Activated B cell treated with CpG ODN at 0.5 μM for 24 hours (primary cell): Measurements from ENCODE around the gene STEAP2. TPM values are rescaled to one million over a fixed set of nuclear protein-coding genes. Genes with fewer than 3 reads are reported as not detected.

Experiments
- ATAC-seq: fragments of 200-7000 bp; cut with Tn5 transposase; one replicate; pipeline ENCODE4 v1.10.0; 2021; ENCODE audit warnings: low read depth, mild to moderate bottlenecking, moderate library complexity
- CTCF ChIA-PET: fragments of 350-600 bp; sonication (Branson Sonifier 250); formaldehyde crosslinking; loops from one replicate; lab custom pipeline; 2021; ENCODE audit warnings: antibody characterized with exemption; lab: Charles Lee
- POLR2A ChIA-PET: fragments of 350-600 bp; sonication (Branson Sonifier 250); formaldehyde crosslinking; loops from one replicate; lab custom pipeline; 2021; ENCODE audit warnings: antibody characterized with exemption; lab: Charles Lee
- DNase-seq: peaks from one replicate; pipeline ENCODE4 v3.0.0; 2022
- H3K27ac Mint-ChIP-seq: one replicate; pipeline ENCODE4 v1.8.0; 2020; ENCODE audit warnings: mixed read lengths
- H3K27me3 Mint-ChIP-seq: one replicate; pipeline ENCODE4 v1.8.0; 2021; ENCODE audit warnings: mixed read lengths
- H3K36me3 Mint-ChIP-seq: one replicate; pipeline ENCODE4 v1.8.0; 2021; ENCODE audit warnings: low read depth, mixed read lengths
- H3K4me1 Mint-ChIP-seq: one replicate; pipeline ENCODE4 v1.8.0; 2021; ENCODE audit warnings: mixed read lengths
- H3K4me3 Mint-ChIP-seq: one replicate; pipeline ENCODE4 v1.8.0; 2020; ENCODE audit warnings: mild to moderate bottlenecking, mixed read lengths
- H3K9me3 Mint-ChIP-seq: one replicate; pipeline ENCODE4 v1.8.0; 2020; ENCODE audit warnings: mixed read lengths
- CTCF ChIP-seq: fragments of 200-600 bp; IDR thresholded peaks from one replicate; pipeline ENCODE4 v1.8.0; 2022; ENCODE audit warnings: antibody characterized with exemption, mild to moderate bottlenecking
- intact Hi-C: fragments of 100-400 bp; cut with micrococcal nuclease; formaldehyde crosslinking; loops from one replicate; pipeline ENCODE4 v1.15.1; 2024
- total RNA-seq: library from RNA; stranded (reverse); gene quantifications from 2 replicates; pipeline ENCODE4 v1.2.3, GENCODE V29; 2022

STEAP2 gene
- total RNA-seq, 1 donor from 2014 or later = not detected

- ChIA-PET CTCF (no interaction called here), POLR2A (no interaction called here)
- no peak overlapping the region for H3K27ac Mint-ChIP-seq
- DNase-seq = no peak
- peaks cover 3% of the 10 kb centered on the region for H3K9me3 Mint-ChIP-seq
- no peak overlapping the region for H3K4me3 Mint-ChIP-seq
- no peak for ATAC-seq
- H3K4me1 Mint-ChIP-seq = no peaks in the 10 kb centered on the region
- H3K27me3 Mint-ChIP-seq = peaks cover 2% of the 10 kb centered on the region
- TF ChIP-seq CTCF = no peak
- H3K36me3 Mint-ChIP-seq = no peaks in the 10 kb centered on the region
- intact Hi-C loops = no loop called here
Measured at GRCh38 chr7:90169891-90170290, 41.6 kb upstream of the STEAP2 start.

- ATAC-seq = no peak
- ChIA-PET POLR2A (no interaction called here), CTCF (no interaction called here)
- Mint-ChIP-seq H3K4me3 (no peak overlapping the region), H3K9me3 (peaks cover 5% of the 10 kb centered on the region), H3K27ac (no peak overlapping the region), H3K4me1 (no peaks in the 10 kb centered on the region), H3K36me3 (no peaks in the 10 kb centered on the region), H3K27me3 (peaks cover 2% of the 10 kb centered on the region)
- TF ChIP-seq CTCF = no peak
- no peak for DNase-seq
- intact Hi-C loops = no loop called here
Measured at GRCh38 chr7:90172121-90172520, 39.4 kb upstream of the STEAP2 start.

- CTCF ChIA-PET = interaction anchor here (1.1 kb wide), 1 partner anchor 19 kb away, joined by 3 read pairs; the partner anchor contains the start of gene STEAP1
- DNase-seq (no peak), ATAC-seq (no peak)
- no peaks in the 10 kb centered on the region for H3K36me3 Mint-ChIP-seq
- no peak for TF ChIP-seq CTCF
- no peak overlapping the region for H3K4me3 Mint-ChIP-seq
- H3K4me1 Mint-ChIP-seq = no peaks in the 10 kb centered on the region
- H3K27ac Mint-ChIP-seq = no peak overlapping the region
- intact Hi-C loops = no loop called here
- peaks cover 2% of the 10 kb centered on the region for H3K27me3 Mint-ChIP-seq
- H3K9me3 Mint-ChIP-seq = peaks cover 5% of the 10 kb centered on the region
- POLR2A ChIA-PET = no interaction called here
Measured at GRCh38 chr7:90172624-90173023, 38.9 kb upstream of the STEAP2 start.

- Mint-ChIP-seq H3K36me3 (no peaks in the 10 kb centered on the region), H3K9me3 (peaks cover 5% of the 10 kb centered on the region), H3K4me3 (no peak overlapping the region), H3K27me3 (peaks cover 2% of the 10 kb centered on the region), H3K4me1 (peaks cover 3% of the 10 kb centered on the region), H3K27ac (no peak overlapping the region)
- DNase-seq (no peak), ATAC-seq (peak; percentile 10)
- no peak for TF ChIP-seq CTCF
- ChIA-PET CTCF (interaction anchor here (1.1 kb wide), 1 partner anchor 19 kb away, joined by 3 read pairs; the partner anchor contains the start of gene STEAP1), POLR2A (no interaction called here)
- intact Hi-C loops = no loop called here
Measured at GRCh38 chr7:90173127-90173844, 38.3 kb upstream of the STEAP2 start.

GRCh38 chr7:90175667-90176066 is 35.9 kb upstream of the STEAP2 start:
- CTCF ChIA-PET = no interaction called here
- no peak for ATAC-seq
- no peaks in the 10 kb centered on the region for H3K36me3 Mint-ChIP-seq

More at GRCh38 chr7:90175667-90176066, 35.9 kb upstream of the STEAP2 start:
- intact Hi-C loops = no loop called here
- Mint-ChIP-seq H3K27me3 (peaks cover under 1% of the 10 kb centered on the region), H3K27ac (no peak overlapping the region), H3K4me3 (no peak overlapping the region), H3K9me3 (peaks cover 4% of the 10 kb centered on the region), H3K4me1 (peaks cover 22% of the 10 kb centered on the region)
- POLR2A ChIA-PET = no interaction called here
- TF ChIP-seq CTCF = no peak
- DNase-seq = no peak
